Left kidney (tissue), 2 donors: ENCODE data around the gene PLAU. TPM values are rescaled to one million over a fixed set of nuclear protein-coding genes. Genes with fewer than 3 reads are reported as not detected.
"Not testable (repeated sequence)": the region's sequence is repeated elsewhere in the genome, so short reads cannot be mapped to it uniquely, and the experiment has no call there.

Source experiments
- DNase-seq: peaks from one replicate; pipeline ENCODE4 v3.0.0-alpha.2; 2013
- polyA plus RNA-seq: library from polyadenylated mRNA; unstranded; fragments of 120-200 nt; gene quantifications from one replicate; pipeline ENCODE4 v1.2.1, GENCODE V29; 2013; ENCODE audit not compliant: insufficient read length

PLAU gene
- polyA plus RNA-seq, 1 donor = 16.1 TPM

DNA sequence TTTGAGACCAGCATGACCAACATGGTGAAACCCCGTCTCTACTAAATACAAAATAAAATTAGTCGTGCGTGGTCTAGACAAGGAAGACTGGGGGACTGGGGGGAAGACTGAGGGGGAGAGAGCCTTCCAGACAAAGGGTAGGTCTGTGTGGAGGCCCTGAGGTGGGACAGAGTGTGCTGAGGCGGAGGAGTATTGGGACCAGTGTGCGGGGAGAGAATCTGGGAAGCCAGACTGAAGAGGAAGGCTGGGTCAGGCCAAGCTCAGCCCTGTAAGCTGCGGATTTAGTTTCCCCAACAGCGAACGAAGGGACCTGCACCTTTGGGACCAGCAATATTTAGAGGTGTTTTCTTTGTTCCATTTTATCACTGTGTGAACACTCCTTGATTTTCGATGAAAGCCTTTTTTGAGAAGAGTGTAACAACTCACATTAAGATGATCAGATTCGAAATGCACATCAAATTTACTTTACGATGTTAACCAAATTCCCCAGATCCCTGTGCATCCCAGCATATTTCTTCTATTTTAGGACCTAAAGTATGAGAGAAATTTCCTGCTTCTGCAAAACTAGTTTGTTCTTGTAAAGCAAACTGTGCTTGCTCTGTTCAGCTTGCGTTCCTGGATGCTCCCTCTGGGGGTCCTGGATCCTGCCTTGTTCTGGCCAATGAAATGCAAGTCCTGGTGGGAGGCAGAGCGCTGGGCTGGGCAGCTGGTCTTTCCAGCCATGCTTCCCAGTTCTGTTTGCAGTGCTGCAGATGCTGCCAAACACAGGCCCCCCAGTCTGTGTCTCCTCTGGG is 39.4 kb downstream of the PLAU start:
- no peak for DNase-seq

DNA sequence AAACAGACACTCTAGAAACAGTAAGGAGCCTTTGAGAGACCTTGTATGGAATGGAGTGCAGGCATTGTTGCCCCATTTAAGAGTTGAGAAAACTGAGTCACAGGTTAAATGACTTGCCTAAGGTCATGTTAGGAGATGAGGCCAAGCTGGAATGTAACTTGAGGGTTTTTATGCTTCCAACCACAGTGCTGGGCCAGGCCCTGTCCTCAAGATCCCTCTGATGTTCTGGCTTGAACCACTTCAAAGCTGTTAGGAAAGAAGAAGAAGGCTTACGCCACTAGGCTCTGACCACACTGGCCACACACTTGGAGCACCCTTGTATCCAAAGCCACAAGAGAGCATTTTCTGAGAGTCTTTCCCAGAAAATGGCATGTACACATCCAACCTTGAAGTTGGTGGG is 42.7 kb downstream of the PLAU start:
- no peak for DNase-seq

DNA sequence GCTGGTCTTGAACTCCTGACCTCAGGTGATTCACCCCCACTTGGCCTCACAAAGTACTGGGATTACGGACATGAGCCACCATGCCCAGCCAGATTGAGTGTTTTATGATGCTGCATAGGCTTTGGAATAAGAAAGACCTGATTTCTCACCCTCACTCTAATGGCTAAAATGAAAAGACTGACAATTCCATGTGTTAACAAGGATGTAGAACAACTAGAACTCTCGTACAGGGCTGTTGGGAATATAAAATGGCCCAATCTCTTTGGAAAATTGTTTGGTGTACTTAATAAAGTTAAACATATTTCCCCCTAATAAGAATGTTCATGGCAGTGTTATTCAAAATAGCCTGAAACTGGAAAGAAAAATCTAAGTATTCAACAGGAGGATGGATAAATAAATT is 43.8 kb downstream of the PLAU start:
- no peak for DNase-seq

DNA sequence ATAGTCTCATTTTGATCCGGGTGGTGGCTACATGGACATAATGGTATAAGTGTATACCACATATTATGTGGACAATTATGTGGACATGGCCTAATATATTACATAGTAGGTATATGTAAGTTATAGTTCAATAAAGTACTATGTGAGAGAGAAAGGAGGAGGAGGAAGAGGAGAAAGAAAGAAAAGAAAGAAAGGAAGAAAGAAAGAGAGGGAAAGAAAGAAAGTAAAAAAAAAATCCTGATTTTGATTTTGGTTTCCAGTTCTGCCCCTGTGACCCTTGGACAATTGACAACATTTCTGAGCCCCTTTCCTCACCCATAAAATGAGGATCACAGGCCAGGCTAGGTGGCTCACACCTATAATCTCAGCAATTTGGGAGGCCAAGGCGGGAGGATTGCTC is 44.8 kb downstream of the PLAU start:
- no peak for DNase-seq

DNA sequence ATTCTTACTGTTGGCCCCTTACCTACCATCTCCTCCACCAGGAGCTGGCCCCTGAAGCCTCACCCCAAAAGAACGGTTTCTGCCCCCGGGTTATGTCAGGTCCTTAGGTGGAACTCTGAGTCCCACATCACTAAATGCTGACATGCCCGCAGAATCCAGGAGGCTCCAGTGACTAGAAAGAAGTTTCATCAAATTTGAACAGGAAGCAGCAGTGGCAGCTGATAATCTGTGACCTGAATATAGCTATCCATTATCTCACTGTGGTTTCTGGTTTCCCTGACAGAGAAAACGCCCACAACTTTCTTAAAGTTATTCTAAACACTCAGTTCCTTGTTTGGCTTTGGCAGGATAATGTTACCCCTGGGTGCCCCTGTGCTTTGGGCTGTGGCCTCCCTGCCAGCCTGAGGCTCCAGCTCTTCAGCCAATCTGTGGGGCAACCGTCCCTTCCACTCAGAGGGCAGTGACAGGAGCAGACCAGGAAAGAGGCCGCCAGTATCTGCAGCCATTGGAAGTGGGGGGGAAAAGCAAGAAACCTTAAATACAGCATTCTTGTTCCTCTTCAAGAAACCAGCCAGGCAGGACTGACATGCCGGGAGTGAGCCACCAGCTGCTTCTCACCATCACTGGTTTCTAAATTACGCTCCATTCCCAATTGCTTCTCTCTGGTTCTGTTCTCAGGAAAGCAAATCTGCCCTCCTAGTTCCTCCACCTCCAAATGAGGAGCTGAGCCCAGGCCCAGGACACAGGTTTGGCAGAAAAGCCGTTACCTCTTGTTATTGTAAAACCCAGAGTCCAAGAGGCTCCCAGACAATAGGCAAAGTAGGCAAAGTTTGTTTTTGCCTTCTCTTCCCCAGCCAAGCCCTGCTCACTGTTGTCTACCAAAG is 45.8 kb downstream of the PLAU start:
- DNase-seq = peak; percentile 48

DNA sequence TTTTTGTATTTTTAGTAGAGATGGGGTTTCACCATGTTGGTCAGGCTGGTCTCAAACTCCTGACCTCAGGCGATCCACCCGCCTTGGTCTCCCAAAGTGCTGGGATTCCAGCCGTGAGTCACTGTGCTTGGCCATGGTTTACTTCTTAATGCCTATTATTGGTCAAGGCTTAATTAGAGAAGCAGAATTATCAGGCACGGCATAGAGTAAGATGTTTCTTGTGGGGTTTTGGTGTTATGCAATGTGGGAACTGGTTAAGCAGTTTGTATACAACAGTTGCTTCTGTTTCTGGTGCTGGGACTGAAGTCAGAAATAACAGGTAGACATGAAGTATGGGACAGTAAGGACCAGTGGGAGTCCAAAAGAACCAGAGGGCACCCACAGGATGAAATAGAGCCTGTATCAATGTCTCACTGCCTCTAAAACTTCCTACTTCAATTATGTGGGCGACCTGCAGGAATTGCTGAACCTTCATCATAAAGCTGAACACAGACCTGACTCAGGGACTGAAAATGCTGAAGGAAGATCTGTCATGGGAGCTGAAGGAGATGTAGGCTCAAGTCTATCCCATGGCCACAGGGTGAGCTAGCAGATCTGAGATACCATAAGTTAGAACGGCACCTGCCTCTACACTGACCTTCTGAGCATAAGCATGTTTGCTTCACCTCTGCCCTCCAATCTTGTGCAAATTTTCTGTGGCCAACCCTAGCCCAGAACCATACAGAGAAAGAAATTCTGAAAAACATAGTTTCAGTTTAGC is 48.7 kb downstream of the PLAU start:
- DNase-seq = no peak

DNA sequence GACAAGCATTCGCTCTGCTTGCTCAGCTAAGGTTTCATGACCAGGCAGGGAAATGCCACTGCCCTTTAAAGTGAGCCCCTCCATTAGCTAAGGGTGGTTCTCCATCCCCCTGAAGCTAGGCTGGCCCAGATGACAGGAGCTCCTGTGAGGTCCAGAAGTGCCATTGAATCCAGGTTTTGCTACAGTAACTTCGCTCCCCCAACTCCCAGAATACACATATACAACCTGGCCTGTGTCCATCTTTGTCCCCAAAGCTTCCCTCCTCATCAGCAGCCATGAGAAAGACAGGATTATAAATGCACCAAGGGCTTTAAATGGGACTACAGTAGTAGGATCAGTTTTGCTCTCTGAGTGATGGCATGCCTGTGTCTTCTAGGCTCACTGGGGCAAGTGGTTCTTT is 51.5 kb downstream of the PLAU start:
- no peak for DNase-seq

DNA sequence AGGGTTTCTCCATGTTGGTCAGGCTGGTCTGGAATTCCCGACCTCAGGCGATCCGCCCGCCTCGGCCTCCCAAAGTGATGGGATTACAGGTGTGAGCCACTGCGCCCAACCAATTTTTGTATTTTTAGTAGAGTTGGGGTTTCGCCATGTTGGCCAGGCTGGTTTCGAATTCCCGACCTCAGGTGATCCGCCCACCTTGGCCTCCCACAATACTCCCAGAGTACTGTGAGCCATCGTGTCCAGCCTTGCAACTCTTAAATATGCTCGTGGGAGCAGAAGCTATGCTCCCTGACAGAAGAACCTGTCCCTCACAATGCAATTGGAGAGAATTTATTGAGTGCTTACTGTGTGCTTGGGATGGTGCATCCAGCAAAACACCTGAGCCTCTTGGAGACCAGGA is 52.6 kb downstream of the PLAU start:
- not testable (repeated sequence) for DNase-seq

DNA sequence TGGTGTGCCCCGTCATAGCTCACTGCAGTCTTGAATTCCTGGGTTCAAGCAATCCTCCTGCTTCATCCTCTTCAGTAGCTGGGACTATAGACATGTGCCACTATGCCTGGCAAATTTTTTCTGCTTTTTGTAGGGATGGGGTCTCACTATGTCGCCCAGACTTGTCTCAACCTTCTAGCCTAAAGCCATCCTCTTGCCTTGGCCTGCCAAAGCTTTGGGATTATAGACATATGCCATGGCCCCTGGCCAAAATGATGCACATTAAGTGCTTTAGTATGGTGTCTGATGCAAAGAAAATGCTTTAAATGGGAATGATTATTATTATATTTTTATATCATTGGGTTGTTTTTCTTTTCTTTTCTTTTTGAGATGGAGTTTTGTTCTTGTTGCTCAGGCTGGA is 53.8 kb downstream of the PLAU start:
- no peak for DNase-seq

DNA sequence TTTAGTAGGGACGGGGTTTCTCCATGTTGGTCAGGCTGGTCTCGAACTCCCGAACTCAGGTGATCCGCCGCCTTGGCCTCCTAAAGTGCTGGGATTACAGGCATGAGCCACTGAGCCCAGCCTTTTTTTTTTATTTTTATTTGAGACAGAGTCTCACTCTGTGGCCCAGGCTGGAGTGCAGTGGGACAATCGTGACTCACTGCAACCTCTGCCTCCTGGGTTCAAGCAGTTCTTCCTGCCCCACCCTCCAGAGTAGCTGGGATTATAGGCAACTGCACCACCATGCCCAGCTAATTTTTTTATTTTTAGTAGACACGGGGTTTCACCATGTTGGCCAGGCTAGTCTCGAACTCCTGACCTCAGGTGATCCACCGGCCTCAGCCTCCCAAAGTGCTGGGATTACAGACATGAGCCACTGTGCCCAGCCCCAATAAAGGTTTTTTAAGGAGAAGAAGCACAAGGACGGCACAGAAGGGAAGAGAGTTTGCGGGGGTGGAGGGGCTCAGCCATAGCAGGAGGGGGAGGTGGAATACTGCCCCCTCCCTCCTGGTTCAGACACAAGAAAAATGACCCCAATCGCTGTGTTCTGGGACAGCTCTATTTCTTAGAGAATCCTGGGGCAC is 54.4 kb downstream of the PLAU start:
- DNase-seq = not testable (repeated sequence)

DNA sequence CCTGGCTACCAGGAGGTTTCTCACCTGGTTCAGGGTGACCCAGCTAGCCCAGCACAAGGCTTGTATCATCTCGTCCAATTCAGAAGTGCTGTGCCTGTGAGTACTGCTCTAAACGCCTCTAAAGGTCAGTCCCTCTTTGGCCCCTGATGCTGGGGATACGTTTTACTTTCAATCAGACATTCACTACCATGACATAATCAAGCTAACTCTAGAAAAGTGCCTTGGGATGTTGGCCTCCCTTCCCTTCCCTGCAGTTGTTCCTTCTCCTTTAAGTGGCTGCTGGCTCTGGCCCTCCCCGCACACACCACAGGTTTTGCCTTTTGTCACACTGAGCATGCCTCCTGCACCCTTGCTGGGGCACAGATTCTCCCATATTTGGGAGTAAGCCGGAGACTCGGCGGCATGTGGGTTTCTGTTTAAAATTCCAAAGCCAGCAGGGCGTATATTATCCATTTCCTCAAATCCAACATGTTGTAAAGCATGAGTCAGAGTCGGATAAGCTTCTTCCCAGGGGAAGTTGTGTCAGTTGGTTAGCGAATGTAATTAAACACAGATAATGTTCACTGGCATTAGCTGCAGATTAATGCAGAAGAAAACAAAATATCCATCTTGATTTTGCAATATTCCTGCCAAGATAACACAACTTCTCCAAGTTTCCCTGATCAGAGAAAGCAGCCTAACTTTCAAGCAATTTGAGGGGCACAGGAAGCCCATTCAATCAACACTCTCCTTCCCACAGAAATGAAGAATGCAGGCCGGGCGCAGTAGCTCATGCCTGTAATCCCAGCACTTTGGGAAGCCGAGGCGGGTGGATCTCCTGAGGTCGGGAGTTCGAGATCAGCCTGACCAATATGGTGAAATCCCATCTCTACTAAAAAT is 55.2 kb downstream of the PLAU start:
- DNase-seq = peak; percentile 86

DNA sequence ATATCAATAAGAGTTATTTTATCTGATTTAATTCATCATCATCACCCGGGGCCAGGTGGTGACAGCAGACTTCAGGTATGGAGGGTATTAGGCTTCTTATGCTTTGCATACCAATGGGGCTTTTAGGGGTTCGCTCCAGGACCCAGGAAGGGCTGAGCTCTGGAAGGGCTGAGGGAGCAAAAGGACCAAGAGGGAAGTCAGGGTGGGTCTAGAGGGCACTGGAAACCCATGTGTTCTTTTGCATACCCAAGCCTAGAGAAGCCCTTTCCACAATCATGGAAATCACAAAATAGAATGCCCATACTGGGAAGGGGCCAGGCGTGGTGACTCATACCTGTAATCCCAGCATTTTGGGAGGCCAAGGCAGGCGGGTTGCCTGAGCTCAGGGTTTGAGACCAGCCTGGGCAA is 56.1 kb downstream of the PLAU start:
- no peak for DNase-seq

Other genes with a start within 250 kb of the PLAU start
- gene AGAP5, start 213.0 kb upstream of the PLAU start, polyA plus RNA-seq = 35.2 TPM
- 70.2 TPM for gene SEC24C, start 166.8 kb upstream of the PLAU start, polyA plus RNA-seq
- gene CHCHD1, start 129.1 kb upstream of the PLAU start, polyA plus RNA-seq = 44.8 TPM
- 116 TPM for gene ZSWIM8, start 125.5 kb upstream of the PLAU start, polyA plus RNA-seq
- 40.6 TPM for gene NDST2, start 99.5 kb upstream of the PLAU start, polyA plus RNA-seq
- gene CAMK2G, start 36.6 kb upstream of the PLAU start, polyA plus RNA-seq = 32.6 TPM
- 120 TPM for gene VCL, start 87.0 kb downstream of the PLAU start, polyA plus RNA-seq
- 64.3 TPM for gene AP3M1, start 239.7 kb downstream of the PLAU start, polyA plus RNA-seq
- 32.8 TPM for gene ADK, start 240.1 kb downstream of the PLAU start, polyA plus RNA-seq